Measurements from ENCODE around the gene FAM217B. TPM values are rescaled to one million over a fixed set of nuclear protein-coding genes. Genes with fewer than 3 reads are reported as not detected.

The FAM217B gene
- total and polyA plus RNA-seq, 2 donors (not counting 1 experiment from before 2014, with no cell fraction given): 3.5 to 6.3 TPM

GRCh38 chr20:59962155-59962554 is 22.0 kb downstream of the FAM217B start:
- H3K27ac ChIP-seq (ENCODE audit: insufficient read depth, low read length): no peak overlapping the region

GRCh38 chr20:59966428-59966827 is 26.2 kb downstream of the FAM217B start:
- no peak overlapping the region for H3K4me2 ChIP-seq (ENCODE audit: extremely low read depth, insufficient read depth, low read length)
- no peak overlapping the region for H2AFZ ChIP-seq (ENCODE audit: low read length)
- no peaks in the 10 kb centered on the region for H4K20me1 ChIP-seq (ENCODE audit: control insufficient read depth, extremely low read depth, insufficient read depth, low read length)
- H3K27me3 ChIP-seq (ENCODE audit: control insufficient read depth, insufficient read depth, low read length): no peaks in the 10 kb centered on the region
- H3K36me3 ChIP-seq (ENCODE audit: control insufficient read depth, insufficient read depth, low read length): no peaks in the 10 kb centered on the region
- H3K4me1 ChIP-seq (ENCODE audit: control insufficient read depth, extremely low read depth, insufficient read depth, low read length): no peaks in the 10 kb centered on the region
- no peaks in the 10 kb centered on the region for H3K9me3 ChIP-seq (ENCODE audit: control insufficient read depth, insufficient read depth, low read depth, low read length)
- H3K9ac ChIP-seq (ENCODE audit: insufficient read depth, low read length): no peak overlapping the region
- TF ChIP-seq EZH2 (IDR thresholded peaks at IDR 0.05; ENCODE audit: low read length, missing control alignments): no peak
- TF ChIP-seq CTCF (conservative IDR thresholded peaks at IDR 0.05 in 1 of 2, IDR thresholded peaks at IDR 0.05 in 1 of 2; ENCODE audit: low read depth in 1 of 2, low read length in 2 of 2): no peak
- H3K27ac ChIP-seq (ENCODE audit: insufficient read depth, low read length): no peak overlapping the region
- no peak overlapping the region for H3K4me3 ChIP-seq (replicated peaks in 1 of 4; ENCODE audit: control extremely low read depth in 1 of 4, insufficient read depth in 1 of 4, low read depth in 3 of 4, low read length in 4 of 4)
- H3K79me2 ChIP-seq (ENCODE audit: control insufficient read depth, insufficient read depth, low read length): no peaks in the 10 kb centered on the region
- DNase-seq (ENCODE audit: low read depth in 2 of 2): no peak

More at GRCh38 chr20:59962155-59962554, 22.0 kb downstream of the FAM217B start:
- Histone ChIP-seq H2AFZ (ENCODE audit: low read length) (no peak overlapping the region), H3K27me3 (ENCODE audit: control insufficient read depth, insufficient read depth, low read length) (no peaks in the 10 kb centered on the region), H3K36me3 (ENCODE audit: control insufficient read depth, insufficient read depth, low read length) (no peaks in the 10 kb centered on the region), H3K4me2 (ENCODE audit: extremely low read depth, insufficient read depth, low read length) (no peak overlapping the region), H3K79me2 (ENCODE audit: control insufficient read depth, insufficient read depth, low read length) (no peaks in the 10 kb centered on the region), H3K4me3 (replicated peaks in 1 of 4; ENCODE audit: control extremely low read depth in 1 of 4, insufficient read depth in 1 of 4, low read depth in 3 of 4, low read length in 4 of 4) (no peak overlapping the region), H3K9ac (ENCODE audit: insufficient read depth, low read length) (no peak overlapping the region), H3K9me3 (ENCODE audit: control insufficient read depth, insufficient read depth, low read depth, low read length) (no peaks in the 10 kb centered on the region), H4K20me1 (ENCODE audit: control insufficient read depth, extremely low read depth, insufficient read depth, low read length) (no peaks in the 10 kb centered on the region), H3K4me1 (ENCODE audit: control insufficient read depth, extremely low read depth, insufficient read depth, low read length) (no peaks in the 10 kb centered on the region)
- TF ChIP-seq CTCF (conservative IDR thresholded peaks at IDR 0.05 in 1 of 2, IDR thresholded peaks at IDR 0.05 in 1 of 2; ENCODE audit: low read depth in 1 of 2, low read length in 2 of 2): no peak
- TF ChIP-seq EZH2 (IDR thresholded peaks at IDR 0.05; ENCODE audit: low read length, missing control alignments): no peak
- no peak for DNase-seq (ENCODE audit: low read depth in 2 of 2)

- no peak overlapping the region for H3K4me2 ChIP-seq (ENCODE audit: extremely low read depth, insufficient read depth, low read length)
- no peaks in the 10 kb centered on the region for H4K20me1 ChIP-seq (ENCODE audit: control insufficient read depth, extremely low read depth, insufficient read depth, low read length)
- H3K36me3 ChIP-seq (ENCODE audit: control insufficient read depth, insufficient read depth, low read length): no peaks in the 10 kb centered on the region
- no peak overlapping the region for H3K9ac ChIP-seq (ENCODE audit: insufficient read depth, low read length)
- DNase-seq (ENCODE audit: low read depth in 2 of 2): no peak
- H3K4me1 ChIP-seq (ENCODE audit: control insufficient read depth, extremely low read depth, insufficient read depth, low read length): no peaks in the 10 kb centered on the region
- H3K79me2 ChIP-seq (ENCODE audit: control insufficient read depth, insufficient read depth, low read length): no peaks in the 10 kb centered on the region
- no peak overlapping the region for H2AFZ ChIP-seq (ENCODE audit: low read length)
- no peak overlapping the region for H3K27ac ChIP-seq (ENCODE audit: insufficient read depth, low read length)
- H3K4me3 ChIP-seq (replicated peaks in 1 of 4; ENCODE audit: control extremely low read depth in 1 of 4, insufficient read depth in 1 of 4, low read depth in 3 of 4, low read length in 4 of 4): no peak overlapping the region
- no peaks in the 10 kb centered on the region for H3K9me3 ChIP-seq (ENCODE audit: control insufficient read depth, insufficient read depth, low read depth, low read length)
- no peaks in the 10 kb centered on the region for H3K27me3 ChIP-seq (ENCODE audit: control insufficient read depth, insufficient read depth, low read length)
- TF ChIP-seq CTCF (conservative IDR thresholded peaks at IDR 0.05 in 1 of 2, IDR thresholded peaks at IDR 0.05 in 1 of 2; ENCODE audit: low read depth in 1 of 2, low read length in 2 of 2) (no peak), EZH2 (IDR thresholded peaks at IDR 0.05; ENCODE audit: low read length, missing control alignments) (no peak)
Measured at GRCh38 chr20:59971428-59971827, 31.2 kb downstream of the FAM217B start.

All from fibroblast of lung (primary cell).